ENCODE measurements around the gene ZNF407.

ZNF407 gene

GRCh38 chr18:75053028-75053629 lies 455.5 kb downstream of the ZNF407 start:
- H3K36me3 ChIP-seq (ENCODE audit: control insufficient read depth, insufficient read depth, low read length) = no peaks in the 10 kb centered on the region
- no CpG with 5 or more reads among the region's 9 CpGs for WGBS (ENCODE audit: insufficient coverage, insufficient read length)
- no peak for DNase-seq (ENCODE audit: low read depth, low spot score)
- H3K27ac ChIP-seq (ENCODE audit: low read length) = no peak overlapping the region
- H3K4me1 ChIP-seq (ENCODE audit: control insufficient read depth, insufficient read depth, low read length) = peaks cover 1% of the 10 kb centered on the region; the same call in 1 of the 2 replicates
- no peaks in the 10 kb centered on the region for H3K27me3 ChIP-seq (ENCODE audit: control insufficient read depth, insufficient read depth, low read length)
- no peaks in the 10 kb centered on the region for H3K9me3 ChIP-seq (ENCODE audit: control insufficient read depth, insufficient read depth, low read length)
- no peak overlapping the region for H3K4me3 ChIP-seq (ENCODE audit: low read length)

- Histone ChIP-seq H3K9me3 (ENCODE audit: control insufficient read depth, insufficient read depth, low read length) (no peaks in the 10 kb centered on the region), H3K27ac (ENCODE audit: low read length) (no peak overlapping the region), H3K36me3 (ENCODE audit: control insufficient read depth, insufficient read depth, low read length) (no peaks in the 10 kb centered on the region), H3K4me3 (ENCODE audit: low read length) (no peak overlapping the region), H3K27me3 (ENCODE audit: control insufficient read depth, insufficient read depth, low read length) (no peaks in the 10 kb centered on the region), H3K4me1 (ENCODE audit: control insufficient read depth, insufficient read depth, low read length) (no peaks in the 10 kb centered on the region)
- no peak for DNase-seq (ENCODE audit: low read depth, low spot score)
- WGBS (ENCODE audit: insufficient coverage, insufficient read length) = no CpG with 5 or more reads among the region's 7 CpGs
Measured at GRCh38 chr18:75054046-75054445, 456.4 kb downstream of the ZNF407 start.

GRCh38 chr18:75054611-75055010 lies 456.9 kb downstream of the ZNF407 start:
- no peak for DNase-seq (ENCODE audit: low read depth, low spot score)
- Histone ChIP-seq H3K36me3 (ENCODE audit: control insufficient read depth, insufficient read depth, low read length) (no peaks in the 10 kb centered on the region), H3K4me1 (ENCODE audit: control insufficient read depth, insufficient read depth, low read length) (no peaks in the 10 kb centered on the region), H3K27me3 (ENCODE audit: control insufficient read depth, insufficient read depth, low read length) (no peaks in the 10 kb centered on the region), H3K27ac (ENCODE audit: low read length) (no peak overlapping the region), H3K4me3 (ENCODE audit: low read length) (no peak overlapping the region), H3K9me3 (ENCODE audit: control insufficient read depth, insufficient read depth, low read length) (no peaks in the 10 kb centered on the region)
- WGBS (ENCODE audit: insufficient coverage, insufficient read length) = no CpG with 5 or more reads among the region's 5 CpGs

GRCh38 chr18:75057169-75057960 lies 459.7 kb downstream of the ZNF407 start:
- no peak for DNase-seq (ENCODE audit: low read depth, low spot score)
- H3K27me3 ChIP-seq (ENCODE audit: control insufficient read depth, insufficient read depth, low read length) = no peaks in the 10 kb centered on the region
- H3K36me3 ChIP-seq (ENCODE audit: control insufficient read depth, insufficient read depth, low read length) = no peaks in the 10 kb centered on the region
- no peak overlapping the region for H3K27ac ChIP-seq (ENCODE audit: low read length)
- H3K4me3 ChIP-seq (ENCODE audit: low read length) = no peak overlapping the region
- no CpG with 5 or more reads among the region's 10 CpGs for WGBS (ENCODE audit: insufficient coverage, insufficient read length)
- H3K9me3 ChIP-seq (ENCODE audit: control insufficient read depth, insufficient read depth, low read length) = no peaks in the 10 kb centered on the region
- peaks cover 1% of the 10 kb centered on the region; the same call in 1 of the 2 replicates for H3K4me1 ChIP-seq (ENCODE audit: control insufficient read depth, insufficient read depth, low read length)

- H3K4me3 ChIP-seq (ENCODE audit: low read length) = no peak overlapping the region
- DNase-seq (ENCODE audit: low read depth, low spot score) = no peak
- peaks cover 1% of the 10 kb centered on the region; the same call in 1 of the 2 replicates for H3K4me1 ChIP-seq (ENCODE audit: control insufficient read depth, insufficient read depth, low read length)
- WGBS (ENCODE audit: insufficient coverage, insufficient read length) = no CpG with 5 or more reads among the region's 21 CpGs
- H3K27ac ChIP-seq (ENCODE audit: low read length) = no peak overlapping the region
- no peaks in the 10 kb centered on the region for H3K27me3 ChIP-seq (ENCODE audit: control insufficient read depth, insufficient read depth, low read length)
- no peaks in the 10 kb centered on the region for H3K9me3 ChIP-seq (ENCODE audit: control insufficient read depth, insufficient read depth, low read length)
- no peaks in the 10 kb centered on the region for H3K36me3 ChIP-seq (ENCODE audit: control insufficient read depth, insufficient read depth, low read length)
Measured at GRCh38 chr18:75060185-75060584, 462.5 kb downstream of the ZNF407 start.

- no CpG with 5 or more reads among the region's 16 CpGs for WGBS (ENCODE audit: insufficient coverage, insufficient read length)
- H3K27ac ChIP-seq (ENCODE audit: low read length) = no peak overlapping the region
- H3K27me3 ChIP-seq (ENCODE audit: control insufficient read depth, insufficient read depth, low read length) = no peaks in the 10 kb centered on the region
- no peak overlapping the region for H3K4me3 ChIP-seq (ENCODE audit: low read length)
- H3K36me3 ChIP-seq (ENCODE audit: control insufficient read depth, insufficient read depth, low read length) = no peaks in the 10 kb centered on the region
- H3K4me1 ChIP-seq (ENCODE audit: control insufficient read depth, insufficient read depth, low read length) = peaks cover 1% of the 10 kb centered on the region; the same call in 1 of the 2 replicates
- no peak for DNase-seq (ENCODE audit: low read depth, low spot score)
- H3K9me3 ChIP-seq (ENCODE audit: control insufficient read depth, insufficient read depth, low read length) = no peaks in the 10 kb centered on the region
Measured at GRCh38 chr18:75062297-75062886, 464.7 kb downstream of the ZNF407 start.

GRCh38 chr18:75063196-75063595 lies 465.5 kb downstream of the ZNF407 start:
- WGBS (ENCODE audit: insufficient coverage, insufficient read length) = no CpG with 5 or more reads among the region's 27 CpGs
- Histone ChIP-seq H3K27me3 (ENCODE audit: control insufficient read depth, insufficient read depth, low read length) (no peaks in the 10 kb centered on the region), H3K4me3 (ENCODE audit: low read length) (no peak overlapping the region), H3K27ac (ENCODE audit: low read length) (no peak overlapping the region), H3K4me1 (ENCODE audit: control insufficient read depth, insufficient read depth, low read length) (peaks cover 1% of the 10 kb centered on the region; the same call in 1 of the 2 replicates), H3K36me3 (ENCODE audit: control insufficient read depth, insufficient read depth, low read length) (no peaks in the 10 kb centered on the region), H3K9me3 (ENCODE audit: control insufficient read depth, insufficient read depth, low read length) (no peaks in the 10 kb centered on the region)
- no peak for DNase-seq (ENCODE audit: low read depth, low spot score)

GRCh38 chr18:75063615-75064512 lies 466.2 kb downstream of the ZNF407 start:
- Histone ChIP-seq H3K27ac (ENCODE audit: low read length) (no peak overlapping the region), H3K36me3 (ENCODE audit: control insufficient read depth, insufficient read depth, low read length) (no peaks in the 10 kb centered on the region), H3K27me3 (ENCODE audit: control insufficient read depth, insufficient read depth, low read length) (no peaks in the 10 kb centered on the region), H3K9me3 (ENCODE audit: control insufficient read depth, insufficient read depth, low read length) (no peaks in the 10 kb centered on the region), H3K4me1 (ENCODE audit: control insufficient read depth, insufficient read depth, low read length) (peaks cover 1% of the 10 kb centered on the region; the same call in 1 of the 2 replicates), H3K4me3 (ENCODE audit: low read length) (no peak overlapping the region)
- no peak for DNase-seq (ENCODE audit: low read depth, low spot score)
- WGBS (ENCODE audit: insufficient coverage, insufficient read length) = no CpG with 5 or more reads among the region's 53 CpGs

GRCh38 chr18:75064513-75064905 lies 466.8 kb downstream of the ZNF407 start:
- Histone ChIP-seq H3K27ac (ENCODE audit: low read length) (no peak overlapping the region), H3K27me3 (ENCODE audit: control insufficient read depth, insufficient read depth, low read length) (no peaks in the 10 kb centered on the region), H3K36me3 (ENCODE audit: control insufficient read depth, insufficient read depth, low read length) (no peaks in the 10 kb centered on the region), H3K4me3 (ENCODE audit: low read length) (no peak overlapping the region), H3K4me1 (ENCODE audit: control insufficient read depth, insufficient read depth, low read length) (peaks cover 1% of the 10 kb centered on the region; the same call in 1 of the 2 replicates), H3K9me3 (ENCODE audit: control insufficient read depth, insufficient read depth, low read length) (no peaks in the 10 kb centered on the region)
- no CpG with 5 or more reads among the region's 16 CpGs for WGBS (ENCODE audit: insufficient coverage, insufficient read length)
- no peak for DNase-seq (ENCODE audit: low read depth, low spot score)

Measured in iPS DF 6.9 (cell line).